GM18499 (cell line): Measurements from ENCODE around the gene GFER.
"Not testable (repeated sequence)": the region's sequence is repeated elsewhere in the genome, so short reads cannot be mapped to it uniquely, and the experiment has no call there.

Experiments used
- ATAC-seq: cut with Tn5 transposase; IDR thresholded peaks from one replicate; pipeline ENCODE4 v1.9.1; 2021; ENCODE audit warnings: moderate number of reproducible peaks; ENCODE audit not compliant: insufficient read depth, unreplicated experiment

GFER gene

DNA sequence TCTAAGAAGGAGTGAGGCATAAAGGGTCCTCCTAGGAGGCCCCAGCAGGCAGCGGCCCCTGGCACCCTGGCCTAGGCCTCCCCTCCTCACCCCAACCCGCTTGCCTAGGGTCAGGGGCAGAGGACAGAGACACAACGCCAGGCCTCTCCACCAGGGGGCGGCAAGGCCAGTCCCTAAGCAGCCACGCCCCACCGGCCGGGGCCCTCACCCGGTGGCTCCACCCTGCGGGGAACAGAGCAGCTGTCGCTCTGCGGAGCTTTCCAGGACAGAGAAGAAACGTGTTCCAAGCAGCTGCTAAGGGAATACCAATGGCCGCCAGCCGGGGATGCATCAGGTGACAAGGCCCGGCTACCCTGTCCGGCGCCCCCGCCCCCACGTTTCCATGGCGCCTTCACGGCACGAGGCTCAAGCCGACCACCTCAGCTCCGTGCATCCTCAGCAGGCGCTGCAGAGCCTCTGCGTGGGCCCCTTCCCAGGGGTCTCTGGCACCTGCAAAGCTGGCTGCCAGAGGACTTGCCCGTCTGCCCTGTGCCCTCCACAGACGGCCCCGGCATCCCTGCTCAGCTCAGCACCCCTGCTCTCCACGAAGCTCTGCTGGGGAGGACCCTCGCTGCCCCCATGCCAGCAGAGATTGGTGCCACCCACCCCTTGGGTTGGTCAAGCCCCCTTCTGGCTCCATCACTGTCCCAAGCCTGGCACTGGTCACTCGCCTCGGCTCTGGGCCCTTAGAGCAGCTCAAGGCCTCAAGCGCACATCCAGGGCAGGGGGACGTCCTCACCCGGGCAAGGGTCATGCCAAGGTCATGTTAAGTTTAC, 20.0 kb downstream of the GFER start:
- no peak for ATAC-seq

DNA sequence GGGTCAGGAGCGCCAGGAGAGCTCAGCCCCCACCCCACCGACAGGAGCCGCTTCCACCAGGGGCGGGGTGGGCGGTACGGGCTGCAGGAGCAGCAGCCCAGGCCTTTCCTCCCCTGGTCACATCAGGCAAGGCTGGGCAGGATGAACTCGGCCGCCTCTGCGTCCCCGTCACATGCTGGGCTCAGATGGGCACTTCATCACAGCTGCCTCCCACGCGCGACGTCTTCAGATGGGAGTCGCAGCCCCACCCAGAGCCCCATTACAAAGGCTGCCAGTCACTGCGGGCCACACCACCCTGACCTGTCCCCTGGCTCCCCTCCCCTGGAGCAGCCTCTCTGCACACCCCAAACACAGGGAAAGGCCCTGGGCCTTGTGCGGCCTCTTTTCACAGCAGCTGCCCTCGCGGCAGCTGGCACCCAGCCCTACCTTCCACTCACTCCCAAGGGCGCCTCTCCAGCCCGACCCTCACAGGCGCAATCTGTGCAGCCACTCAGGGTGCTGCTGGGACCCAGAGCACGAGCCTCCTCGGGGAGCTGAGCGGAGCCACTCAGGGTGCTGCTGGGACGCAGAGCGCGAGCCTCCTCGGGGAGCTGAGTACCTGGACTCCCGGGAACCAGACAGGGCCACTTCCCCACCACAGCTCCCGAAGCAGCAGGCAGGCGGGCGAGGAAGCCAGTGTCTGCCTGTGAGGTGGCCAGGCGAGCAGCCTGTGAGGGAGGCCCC, 21.0 kb downstream of the GFER start:
- no peak for ATAC-seq

DNA sequence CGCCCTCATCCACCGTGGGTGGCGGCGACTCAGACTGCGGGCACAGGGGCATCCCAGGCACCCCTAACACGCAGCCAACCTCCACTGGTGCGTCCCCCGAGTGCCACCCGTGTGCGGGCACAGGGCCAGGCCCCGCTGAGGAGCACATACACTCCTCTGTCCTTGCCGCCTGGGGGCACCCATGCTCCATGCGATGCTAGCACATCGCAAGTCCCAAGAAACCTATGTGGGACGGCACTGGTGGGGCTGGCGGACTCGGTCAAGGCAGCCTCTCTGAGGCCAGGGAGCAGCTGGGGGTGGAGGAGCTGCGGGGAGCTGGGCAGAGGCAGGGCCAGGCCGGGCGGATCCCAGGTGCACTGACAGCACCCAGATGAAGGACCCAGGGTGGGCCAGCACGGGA, 21.7 kb downstream of the GFER start:
- ATAC-seq: no peak

DNA sequence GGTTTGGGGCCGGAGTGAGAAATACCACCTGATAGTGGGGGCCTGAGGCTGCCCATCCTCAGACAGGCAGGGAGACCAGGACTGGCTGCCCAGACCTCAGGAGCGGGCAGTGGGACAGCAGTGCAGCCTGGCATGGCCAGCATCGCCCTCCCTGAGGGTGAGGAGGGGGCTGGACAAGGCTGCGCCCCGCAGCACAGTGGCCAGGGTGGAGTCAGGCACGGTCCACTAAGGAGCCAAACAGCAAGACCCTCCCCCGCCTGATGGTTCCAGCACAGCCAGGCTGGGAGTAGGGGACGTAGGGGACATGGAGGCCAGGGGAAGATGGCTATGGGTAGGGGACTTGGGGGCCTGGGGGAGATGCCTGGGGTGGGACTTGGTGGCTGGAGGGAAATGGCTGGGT, 22.3 kb downstream of the GFER start:
- no peak for ATAC-seq

DNA sequence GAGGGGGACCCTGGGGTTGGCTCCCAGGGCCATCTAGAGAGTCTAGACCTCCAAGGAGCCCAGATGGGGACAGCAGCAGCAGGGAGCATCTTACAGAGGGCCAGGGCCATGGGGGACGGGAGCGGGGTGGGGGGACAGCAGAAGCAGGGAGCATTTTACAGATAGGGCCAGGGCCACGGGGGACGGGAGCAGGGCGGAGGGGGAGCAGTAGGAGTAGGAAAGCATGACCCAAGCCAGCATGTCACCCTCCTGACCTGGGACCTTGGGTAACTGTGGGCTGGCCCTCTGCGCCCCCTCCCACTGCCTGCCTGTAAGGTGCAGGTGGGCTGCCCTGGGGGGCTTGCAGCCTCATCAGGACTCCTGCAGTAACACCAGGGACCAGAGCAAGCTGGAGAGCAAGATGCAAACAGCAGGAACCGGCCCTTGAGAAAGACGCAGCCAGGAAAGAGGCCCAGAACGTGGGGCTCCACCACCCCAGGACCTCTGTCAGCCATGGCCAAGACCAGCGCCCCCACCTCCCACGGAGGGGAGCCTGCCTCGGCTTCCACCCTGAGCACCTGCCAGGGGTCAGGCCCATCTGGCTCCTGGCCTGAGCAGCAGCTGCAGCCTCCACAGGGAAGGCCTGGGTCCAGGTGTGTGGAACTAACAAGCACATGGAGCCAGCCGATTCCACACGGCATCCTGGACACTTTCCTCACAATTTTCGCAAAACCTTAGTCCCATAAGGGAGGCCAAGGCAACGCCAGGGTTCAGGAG, 23.3 kb downstream of the GFER start:
- no peak for ATAC-seq

DNA sequence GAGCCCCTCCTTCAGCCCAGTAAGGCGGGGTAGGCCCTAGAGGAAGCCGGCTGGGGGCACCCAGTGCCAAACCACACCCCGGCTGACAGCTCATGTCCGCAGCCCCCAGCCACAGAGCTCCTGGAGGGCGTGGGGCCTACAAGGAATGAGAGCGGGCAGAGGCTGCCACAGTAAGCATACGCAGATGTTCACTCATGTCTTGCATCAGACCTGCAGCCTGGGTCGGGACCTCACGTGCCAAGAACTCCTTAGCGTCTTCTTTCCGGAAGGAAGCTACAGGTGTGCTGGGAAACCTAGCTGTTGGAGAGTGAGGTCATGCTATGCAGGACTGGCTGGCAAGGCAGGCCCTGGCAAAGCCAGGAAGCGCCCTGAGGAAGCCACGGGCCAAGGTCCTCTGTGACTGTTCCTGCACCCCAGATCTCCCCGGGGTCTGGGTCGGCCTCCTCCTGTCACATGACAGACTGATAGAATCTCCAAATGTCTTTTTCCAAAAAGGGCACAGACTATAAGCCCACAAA, 24.1 kb downstream of the GFER start:
- no peak for ATAC-seq

DNA sequence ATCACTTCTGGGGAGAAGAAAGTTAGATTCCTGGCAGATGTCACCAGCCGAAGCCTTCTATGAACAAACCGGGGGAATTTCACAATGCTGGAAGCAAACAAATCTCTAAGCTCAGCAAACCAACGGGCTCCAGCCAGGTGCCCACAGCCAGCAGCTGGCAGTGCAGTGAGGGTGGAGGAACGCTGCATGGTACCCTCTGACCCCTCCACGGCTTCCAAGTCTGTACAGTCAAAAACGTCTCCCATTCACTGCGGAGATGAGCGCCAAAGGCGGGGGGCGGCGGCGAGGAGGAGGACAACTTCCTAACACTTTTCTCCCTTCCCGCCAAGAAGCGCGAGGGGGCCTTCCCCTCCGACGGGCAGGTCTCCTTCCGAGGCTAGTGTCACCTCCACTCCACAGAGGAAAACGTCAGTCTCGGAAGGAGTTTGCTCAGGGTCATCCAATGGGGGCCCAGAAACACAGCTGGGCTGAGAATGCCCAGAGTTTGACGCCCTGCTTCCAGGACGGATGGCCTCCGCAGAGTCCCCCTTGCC, 24.7 kb downstream of the GFER start:
- no peak for ATAC-seq

DNA sequence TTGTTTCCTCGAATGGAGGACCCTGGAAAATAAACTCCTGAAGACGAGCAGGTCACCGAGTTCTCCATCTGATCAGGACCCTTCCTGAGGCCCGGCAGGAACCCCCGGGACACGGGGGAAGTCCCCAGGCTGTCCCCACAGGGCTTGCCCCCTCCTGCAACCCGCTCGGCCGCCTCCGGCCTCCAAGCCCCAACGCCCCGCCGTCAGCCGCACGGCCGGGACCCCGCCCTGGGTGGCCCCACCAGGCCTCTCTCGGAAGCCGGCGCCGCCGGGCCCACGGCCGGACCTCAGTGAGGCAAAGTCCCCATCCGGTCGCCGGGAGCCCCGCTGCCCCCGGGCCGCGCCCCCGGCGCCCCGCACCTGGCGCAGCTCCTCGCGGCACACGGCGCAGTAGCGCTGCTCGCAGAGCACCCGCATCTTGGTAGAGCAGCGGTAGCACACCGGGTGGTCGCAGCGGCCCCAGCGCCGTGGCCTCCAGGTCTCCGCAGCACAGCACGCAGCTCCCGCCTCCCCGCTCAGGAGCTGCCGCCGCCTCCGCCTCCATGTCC, 25.2 kb downstream of the GFER start:
- ATAC-seq: no peak

DNA sequence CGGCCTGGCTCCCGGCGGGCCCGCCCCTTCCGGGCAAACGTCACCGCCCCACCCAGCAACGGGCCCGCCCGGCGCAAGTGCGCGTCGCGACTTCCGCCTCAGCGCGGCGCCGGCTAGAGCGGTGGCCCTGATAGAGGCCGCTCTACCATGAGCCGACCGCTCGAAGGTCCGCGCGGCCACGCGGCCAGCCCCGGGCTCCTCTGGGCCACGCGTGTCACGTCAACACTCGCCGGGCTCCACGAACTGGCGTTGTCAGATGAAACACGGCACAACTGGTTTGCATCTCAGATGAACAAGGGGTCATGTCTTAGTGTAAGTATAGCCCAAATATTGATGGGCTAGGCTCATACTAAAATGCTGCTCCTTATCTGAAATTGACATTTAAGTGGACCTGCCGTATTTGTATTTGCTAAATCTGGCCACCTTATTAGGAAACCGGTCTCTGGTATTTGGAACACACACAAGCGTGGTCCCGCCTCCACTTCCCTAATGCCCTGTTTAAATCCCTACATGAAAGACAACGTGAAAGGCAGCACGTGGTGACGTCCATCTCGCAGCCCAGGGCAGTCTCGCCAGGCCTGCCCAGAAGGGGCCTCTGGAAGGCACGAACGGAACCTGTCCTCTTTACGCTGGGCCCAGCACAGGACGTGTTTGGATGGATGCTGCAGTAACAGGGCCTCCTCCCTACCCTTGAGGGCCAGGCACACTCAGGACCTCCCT, 26.0 kb downstream of the GFER start, which contains the start of gene ZNF598:
TSS of gene ZNF598 (minus strand) at position 31 of the 720 bp plus-strand sequence.
- ATAC-seq: no peak

DNA sequence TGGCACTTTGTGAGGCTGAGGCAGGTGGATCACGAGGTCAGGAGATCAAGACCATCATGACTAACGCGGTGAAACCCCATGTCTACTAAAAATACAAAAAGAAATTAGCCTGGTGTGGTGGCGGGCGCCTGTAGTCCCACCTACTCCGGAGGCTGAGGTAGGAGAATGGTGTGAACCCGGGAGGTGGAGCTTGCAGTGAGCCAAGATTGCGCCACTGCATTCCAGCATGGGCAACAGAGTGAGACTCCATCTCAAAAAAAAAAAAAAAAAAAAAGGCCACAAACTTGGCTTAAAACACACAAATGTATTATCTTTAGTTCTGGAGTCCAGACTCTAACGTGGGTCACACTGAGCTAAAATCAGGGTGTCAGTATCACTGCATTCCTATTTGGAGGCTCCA, 27.7 kb downstream of the GFER start:
- not testable (repeated sequence) for ATAC-seq

DNA sequence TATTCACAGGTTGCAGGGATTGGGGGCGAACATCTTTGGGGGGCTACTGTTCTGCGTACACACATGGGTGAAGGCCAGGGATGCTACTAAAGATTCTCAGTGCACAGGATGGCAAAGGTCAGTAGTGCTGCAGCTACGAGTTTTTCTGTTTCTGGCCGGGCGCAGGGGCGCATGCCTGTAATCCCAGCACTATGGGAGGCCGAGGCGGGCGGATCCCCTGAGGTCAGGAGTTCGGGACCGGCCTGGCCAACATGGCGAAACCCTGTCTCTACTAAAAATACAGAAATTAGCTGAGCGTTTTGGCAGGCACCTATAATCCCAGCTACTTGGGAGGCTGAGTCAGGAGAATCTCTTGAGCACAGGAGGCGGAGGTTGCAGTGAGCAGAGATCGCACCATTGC, 29.5 kb downstream of the GFER start:
- no peak for ATAC-seq

DNA sequence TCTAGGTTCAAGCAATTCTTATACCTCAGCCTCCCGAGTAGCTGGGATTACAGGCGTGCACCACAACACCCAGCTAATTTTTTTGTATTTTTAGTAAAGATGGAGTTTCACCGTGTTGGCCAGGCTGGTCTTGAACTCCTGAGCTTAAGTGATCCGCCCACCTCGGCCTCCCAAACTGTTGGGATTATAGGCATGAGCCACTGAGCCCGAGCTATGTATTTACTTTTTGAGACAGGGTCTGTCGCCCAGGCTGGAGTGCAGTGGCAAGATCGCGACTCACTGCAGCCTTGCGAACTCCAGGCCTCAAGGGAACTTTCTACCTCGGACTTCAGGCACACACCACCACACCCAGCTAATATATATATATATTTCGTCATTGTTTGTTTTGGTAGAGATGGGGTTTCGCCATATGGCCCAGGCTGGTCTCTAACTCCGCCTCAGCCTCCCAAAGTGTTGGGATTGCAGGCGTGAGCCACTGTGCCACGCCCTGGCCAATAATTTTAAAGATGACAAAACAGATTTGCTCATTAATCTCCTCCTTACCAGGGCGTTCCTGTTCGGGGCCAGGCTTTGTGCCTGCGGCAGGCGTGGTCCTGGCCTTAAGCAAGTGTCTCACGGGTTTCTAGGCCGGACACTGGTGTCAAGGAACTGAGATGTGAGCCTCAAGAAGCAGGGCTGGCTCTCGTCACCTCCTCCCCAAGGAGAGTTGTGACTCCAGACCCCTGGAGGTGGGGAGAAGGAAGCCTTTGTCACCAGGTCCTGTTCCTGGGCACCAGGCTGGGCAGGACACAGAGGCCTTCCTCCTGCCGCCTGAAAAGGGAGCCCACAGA, 31.3 kb downstream of the GFER start:
- ATAC-seq: no peak

DNA sequence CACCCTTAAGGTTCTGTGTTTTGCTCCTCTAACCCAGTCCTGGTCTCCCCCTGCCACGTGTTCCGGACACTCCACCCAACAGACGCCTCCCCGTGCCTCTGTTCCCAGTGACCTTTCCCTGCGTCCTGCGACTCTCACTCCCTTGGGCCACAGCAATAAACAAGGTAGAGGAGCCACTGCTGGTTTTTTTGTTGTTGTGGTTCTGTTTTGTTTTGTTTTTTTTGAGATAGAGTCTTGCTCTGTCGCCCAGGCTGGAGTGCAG, 31.9 kb downstream of the GFER start:
- no peak for ATAC-seq

DNA sequence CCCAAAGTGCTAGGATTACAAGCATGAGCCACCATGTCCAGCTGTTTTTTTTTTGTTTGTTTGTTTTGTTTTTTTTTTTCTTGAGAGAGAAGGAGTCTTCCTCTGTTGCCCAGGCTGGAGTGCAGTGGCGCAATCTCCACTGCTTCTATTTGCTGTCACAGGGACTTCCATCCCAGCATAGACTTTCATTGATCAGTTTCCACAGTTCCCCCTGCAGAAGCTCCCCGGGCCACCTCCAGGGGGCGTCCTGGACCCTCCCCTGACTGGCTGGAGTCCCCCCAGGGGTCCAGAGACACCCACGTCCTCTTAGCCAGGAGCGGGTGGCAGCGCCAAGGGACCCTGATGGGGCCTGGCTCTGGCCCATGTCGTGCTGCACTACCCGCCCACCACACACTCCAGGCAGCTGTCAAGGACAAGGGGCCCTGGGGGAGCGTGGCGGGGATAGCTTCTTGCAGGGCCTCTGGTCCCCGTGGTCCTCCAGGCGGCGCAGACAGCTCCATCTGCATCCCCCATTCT, 32.5 kb downstream of the GFER start:
- ATAC-seq: no peak

DNA sequence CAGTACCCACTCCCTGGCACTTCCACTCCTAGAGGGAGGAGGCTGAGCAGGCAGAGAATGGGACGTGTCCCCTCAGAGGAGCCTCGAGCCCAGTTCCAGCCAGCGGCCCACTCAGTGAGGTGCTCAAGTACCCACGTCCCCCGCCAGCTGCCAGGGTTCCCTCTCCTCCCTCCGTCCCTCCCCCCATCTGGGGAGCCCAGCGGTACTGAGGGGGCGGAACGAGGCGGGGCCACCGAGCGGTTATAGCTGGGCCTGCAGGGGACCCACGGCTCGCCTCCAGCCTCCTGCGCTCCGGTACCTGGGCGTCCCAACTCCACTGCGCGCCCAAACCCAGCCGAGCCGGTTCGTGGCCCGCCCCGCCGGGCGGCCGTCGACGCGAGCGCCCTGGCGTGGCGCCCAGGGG, 35.5 kb downstream of the GFER start, which contains the start of gene NPW:
TSS of gene NPW (plus strand) at position 268 of the 403 bp plus-strand sequence.
- no peak for ATAC-seq

DNA sequence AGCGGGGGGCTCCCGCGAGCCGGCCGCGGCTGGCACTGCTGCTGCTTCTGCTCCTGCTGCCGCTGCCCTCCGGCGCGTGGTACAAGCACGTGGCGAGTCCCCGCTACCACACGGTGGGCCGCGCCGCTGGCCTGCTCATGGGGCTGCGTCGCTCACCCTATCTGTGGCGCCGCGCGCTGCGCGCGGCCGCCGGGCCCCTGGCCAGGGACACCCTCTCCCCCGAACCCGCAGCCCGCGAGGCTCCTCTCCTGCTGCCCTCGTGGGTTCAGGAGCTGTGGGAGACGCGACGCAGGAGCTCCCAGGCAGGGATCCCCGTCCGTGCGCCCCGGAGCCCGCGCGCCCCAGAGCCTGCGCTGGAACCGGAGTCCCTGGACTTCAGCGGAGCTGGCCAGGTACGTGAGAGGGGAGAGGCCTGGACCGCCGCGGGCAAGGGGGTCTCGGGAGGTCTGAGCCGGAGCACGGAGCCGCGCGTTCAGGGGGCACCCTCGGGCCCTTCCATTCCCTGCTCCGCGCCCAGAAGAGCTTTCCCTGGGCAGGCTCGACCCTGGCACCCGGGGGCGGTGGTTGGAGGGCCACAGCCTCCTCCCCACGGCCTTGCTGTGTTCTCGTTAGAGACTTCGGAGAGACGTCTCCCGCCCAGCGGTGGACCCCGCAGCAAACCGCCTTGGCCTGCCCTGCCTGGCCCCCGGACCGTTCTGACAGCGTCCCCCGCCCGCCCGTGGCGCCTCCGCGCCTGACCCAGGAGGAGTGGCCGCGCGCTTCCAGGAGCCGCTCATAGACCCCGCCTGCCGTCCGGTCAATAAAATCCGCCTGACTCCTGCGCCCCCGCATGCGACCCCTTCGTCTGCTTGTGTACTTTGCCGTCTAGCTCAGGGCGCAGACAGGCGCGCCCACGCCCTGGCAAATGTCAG, 36.2 kb downstream of the GFER start:
- no peak for ATAC-seq

DNA sequence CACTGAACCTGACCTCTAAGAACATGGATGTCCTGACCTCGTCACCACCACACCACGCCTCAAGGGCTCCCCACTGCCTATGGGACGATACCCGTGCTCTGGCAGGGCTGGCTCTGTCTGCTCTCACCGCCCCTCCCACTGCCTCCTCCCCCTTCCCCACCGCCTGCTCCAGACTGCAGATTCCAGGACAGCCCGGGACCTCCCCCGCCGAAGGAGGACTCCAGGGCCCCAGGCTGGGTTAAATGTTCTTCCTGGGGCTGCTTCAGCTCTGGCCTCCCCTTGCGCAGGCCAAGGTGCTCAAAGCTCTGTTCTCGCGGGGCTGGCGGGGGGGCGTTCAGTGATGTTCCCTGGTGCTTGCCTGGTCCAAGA, 38.7 kb downstream of the GFER start:
- ATAC-seq: no peak
